Measurements from ENCODE around the gene RHEBL1. TPM values are rescaled to one million over a fixed set of nuclear protein-coding genes. Genes with fewer than 3 reads are reported as not detected.

Gene RHEBL1, protein sequence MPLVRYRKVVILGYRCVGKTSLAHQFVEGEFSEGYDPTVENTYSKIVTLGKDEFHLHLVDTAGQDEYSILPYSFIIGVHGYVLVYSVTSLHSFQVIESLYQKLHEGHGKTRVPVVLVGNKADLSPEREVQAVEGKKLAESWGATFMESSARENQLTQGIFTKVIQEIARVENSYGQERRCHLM
- 4.1 and 5.1 TPM in 2 replicates for total RNA-seq (2014; rRNA removed; shearing (Covaris generic); ENCODE audit: low replicate concordance)

DNA sequence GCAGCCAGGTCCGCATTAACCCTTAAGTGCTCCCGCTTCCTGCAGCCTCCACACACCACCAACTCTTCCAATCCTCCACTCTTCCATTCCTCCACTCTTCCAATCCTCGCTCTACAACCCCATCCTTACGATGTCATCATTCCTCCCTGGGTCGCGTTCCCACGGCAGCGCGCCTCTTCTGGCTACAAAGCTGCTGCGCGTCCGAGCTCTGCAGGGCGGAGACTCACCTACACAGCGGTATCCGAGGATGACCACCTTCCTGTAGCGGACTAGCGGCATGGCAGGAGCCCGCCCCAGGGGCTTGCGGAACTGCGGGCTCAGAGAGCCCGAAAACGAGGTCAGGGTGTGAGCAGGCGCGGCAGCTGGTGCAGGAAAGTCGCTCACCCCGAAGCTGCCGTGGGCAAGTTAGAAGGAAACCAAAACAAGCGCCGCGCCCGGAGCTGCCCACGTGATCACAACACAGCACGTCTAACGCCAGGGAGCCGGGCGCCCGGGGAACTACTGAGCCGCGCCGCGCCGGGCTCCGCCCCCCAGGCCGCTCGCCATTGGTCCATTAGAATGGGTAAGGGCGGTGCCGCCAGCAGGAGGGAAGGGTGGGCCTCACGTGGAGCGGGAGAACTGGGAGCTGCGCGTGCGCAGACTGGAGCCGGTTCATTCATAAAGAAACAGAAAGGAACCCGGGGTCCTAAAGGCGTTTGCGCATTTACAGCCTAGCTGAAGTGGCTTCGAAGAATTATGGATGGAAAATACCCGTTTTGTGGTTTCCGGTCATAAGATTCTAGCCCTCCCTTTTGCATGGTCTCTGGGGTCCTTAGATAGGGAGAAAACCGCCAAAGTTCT is at the start of gene RHEBL1:
Gene RHEBL1 (minus strand): TSS at position 473 of the 840 bp plus-strand sequence. CDS start 194 bp downstream, at position 279.
- Histone ChIP-seq H4K20me1 (ENCODE audit: insufficient read depth, low read depth, low read length) (no peaks in the 10 kb centered on the region), H3K4me2 (ENCODE audit: low read depth, low read length, poor library complexity, severe bottlenecking) (peak within 1 kb of the TSS; percentile 95), H3K36me3 (ENCODE audit: insufficient read depth, low read length) (no peaks in the 10 kb centered on the region), H3K79me2 (ENCODE audit: low read length) (peaks cover 7% of the 10 kb centered on the region; the same call in 1 of the 2 replicates), H3K9ac (ENCODE audit: low read length) (peak within 1 kb of the TSS; percentile 83), H3K9me2 (replicated peaks; ENCODE audit: insufficient read depth, low read length) (no peaks in the 10 kb centered on the region), H3K9me3 (ENCODE audit: low read length) (no peaks in the 10 kb centered on the region), H3K4me3 (ENCODE audit: low read length) (peak within 1 kb of the TSS; percentile 94), H3K4me1 (ENCODE audit: low read length) (peaks cover 15% of the 10 kb centered on the region), H2AFZ (ENCODE audit: low read length) (peak within 1 kb of the TSS; percentile 99), H3K27ac (ENCODE audit: low read length) (peak within 1 kb of the TSS; percentile 46), H3K27me3 (ENCODE audit: low read length) (no peaks in the 10 kb centered on the region)
- DNase-seq, result peak; percentile 99

DNA sequence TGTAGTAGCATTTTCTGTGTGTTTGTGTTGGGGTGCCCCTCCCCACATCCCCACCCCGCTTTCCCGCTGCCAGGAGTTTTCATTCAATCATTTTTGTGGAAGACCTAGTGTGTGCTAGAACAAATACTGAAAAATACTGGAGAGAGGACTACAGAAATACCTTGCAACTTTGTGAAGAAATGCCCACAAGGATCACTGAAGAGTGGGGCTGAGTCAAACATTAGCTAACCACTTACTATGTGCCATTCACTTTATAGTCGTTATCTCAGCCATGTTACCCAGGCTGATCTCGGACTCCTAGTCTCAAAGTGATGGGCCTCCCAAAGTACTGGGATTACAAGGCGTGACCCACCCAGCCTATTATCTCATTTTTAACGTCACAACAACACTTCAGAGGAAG is 41.4 kb upstream of the RHEBL1 start:
- H3K36me3 ChIP-seq (ENCODE audit: insufficient read depth, low read length), result no peaks in the 10 kb centered on the region
- peaks cover 15% of the 10 kb centered on the region for H3K4me1 ChIP-seq (ENCODE audit: low read length)
- no peaks in the 10 kb centered on the region for H3K79me2 ChIP-seq (ENCODE audit: low read length)
- H2AFZ ChIP-seq (ENCODE audit: low read length), result peak overlapping the region; percentile 91
- peak overlapping the region; percentile 59 for H3K9ac ChIP-seq (ENCODE audit: low read length)
- no peak overlapping the region for H3K27ac ChIP-seq (ENCODE audit: low read length)
- H3K4me2 ChIP-seq (ENCODE audit: low read depth, low read length, poor library complexity, severe bottlenecking), result peak overlapping the region; percentile 93
- no peak for DNase-seq
- H4K20me1 ChIP-seq (ENCODE audit: insufficient read depth, low read depth, low read length), result 0 out of 2 replicates have a peak, but pooled peaks cover 3% of the 10 kb centered on the region
- peaks cover 4% of the 10 kb centered on the region; the same call in 1 of the 2 replicates for H3K27me3 ChIP-seq (ENCODE audit: low read length)
- no peaks in the 10 kb centered on the region for H3K9me2 ChIP-seq (replicated peaks; ENCODE audit: insufficient read depth, low read length)
- peak overlapping the region; percentile 64 for H3K4me3 ChIP-seq (ENCODE audit: low read length)
- H3K9me3 ChIP-seq (ENCODE audit: low read length), result no peaks in the 10 kb centered on the region

DNA sequence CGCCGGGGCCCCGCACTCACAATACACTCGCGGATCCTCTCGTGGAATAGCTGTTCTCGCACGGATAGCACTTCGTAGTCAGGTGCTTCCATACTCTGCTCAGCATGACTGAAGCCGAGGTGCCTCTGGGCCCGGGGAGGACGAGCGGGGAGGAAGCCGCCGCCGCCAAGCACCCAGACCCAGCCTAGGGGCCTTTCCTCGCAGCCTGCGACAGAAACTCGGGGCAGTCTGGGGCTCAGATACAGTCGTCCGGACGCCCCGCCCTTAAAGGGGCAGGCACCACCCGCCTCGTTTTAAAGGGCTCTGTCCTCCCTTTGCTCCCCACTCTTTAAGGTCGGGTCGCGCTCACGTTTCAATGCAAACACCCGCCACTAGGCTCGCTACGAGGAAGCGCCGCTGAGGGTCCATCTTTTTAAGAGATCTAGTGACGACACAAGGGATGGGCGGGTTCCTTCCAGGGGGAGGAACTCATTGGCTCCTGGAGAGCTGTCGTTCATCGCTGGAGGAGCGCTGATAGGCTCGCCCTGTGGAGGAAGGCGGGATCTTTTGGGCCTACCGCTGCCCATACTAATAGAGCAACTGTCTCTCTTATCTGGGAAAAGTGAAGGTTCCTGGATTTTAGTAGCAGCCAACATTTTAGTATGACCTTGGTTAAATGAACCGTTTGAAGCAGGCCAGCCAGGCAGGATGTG is 40.8 kb upstream of the RHEBL1 start, which contains the start of gene LMBR1L:
Gene LMBR1L (minus strand): TSS at position 384 of the 692 bp plus-strand sequence. CDS start 292 bp downstream, at position 92.
- peak within 1 kb of the TSS; percentile 87 for H3K9ac ChIP-seq (ENCODE audit: low read length)
- no peaks in the 10 kb centered on the region for H3K79me2 ChIP-seq (ENCODE audit: low read length)
- H3K27me3 ChIP-seq (ENCODE audit: low read length), result peaks cover 4% of the 10 kb centered on the region; the same call in 1 of the 2 replicates
- H3K36me3 ChIP-seq (ENCODE audit: insufficient read depth, low read length), result no peaks in the 10 kb centered on the region
- H2AFZ ChIP-seq (ENCODE audit: low read length), result peak within 1 kb of the TSS; percentile 91
- H3K4me2 ChIP-seq (ENCODE audit: low read depth, low read length, poor library complexity, severe bottlenecking), result peak within 1 kb of the TSS; percentile 93
- no peak within 1 kb of the TSS for H3K27ac ChIP-seq (ENCODE audit: low read length)
- H3K9me3 ChIP-seq (ENCODE audit: low read length), result no peaks in the 10 kb centered on the region
- peak within 1 kb of the TSS; percentile 83 for H3K4me3 ChIP-seq (ENCODE audit: low read length)
- H3K4me1 ChIP-seq (ENCODE audit: low read length), result peaks cover 19% of the 10 kb centered on the region
- no peaks in the 10 kb centered on the region for H3K9me2 ChIP-seq (replicated peaks; ENCODE audit: insufficient read depth, low read length)
- peak; percentile 100 for DNase-seq
- H4K20me1 ChIP-seq (ENCODE audit: insufficient read depth, low read depth, low read length), result 0 out of 2 replicates have a peak, but pooled peaks cover 3% of the 10 kb centered on the region

DNA sequence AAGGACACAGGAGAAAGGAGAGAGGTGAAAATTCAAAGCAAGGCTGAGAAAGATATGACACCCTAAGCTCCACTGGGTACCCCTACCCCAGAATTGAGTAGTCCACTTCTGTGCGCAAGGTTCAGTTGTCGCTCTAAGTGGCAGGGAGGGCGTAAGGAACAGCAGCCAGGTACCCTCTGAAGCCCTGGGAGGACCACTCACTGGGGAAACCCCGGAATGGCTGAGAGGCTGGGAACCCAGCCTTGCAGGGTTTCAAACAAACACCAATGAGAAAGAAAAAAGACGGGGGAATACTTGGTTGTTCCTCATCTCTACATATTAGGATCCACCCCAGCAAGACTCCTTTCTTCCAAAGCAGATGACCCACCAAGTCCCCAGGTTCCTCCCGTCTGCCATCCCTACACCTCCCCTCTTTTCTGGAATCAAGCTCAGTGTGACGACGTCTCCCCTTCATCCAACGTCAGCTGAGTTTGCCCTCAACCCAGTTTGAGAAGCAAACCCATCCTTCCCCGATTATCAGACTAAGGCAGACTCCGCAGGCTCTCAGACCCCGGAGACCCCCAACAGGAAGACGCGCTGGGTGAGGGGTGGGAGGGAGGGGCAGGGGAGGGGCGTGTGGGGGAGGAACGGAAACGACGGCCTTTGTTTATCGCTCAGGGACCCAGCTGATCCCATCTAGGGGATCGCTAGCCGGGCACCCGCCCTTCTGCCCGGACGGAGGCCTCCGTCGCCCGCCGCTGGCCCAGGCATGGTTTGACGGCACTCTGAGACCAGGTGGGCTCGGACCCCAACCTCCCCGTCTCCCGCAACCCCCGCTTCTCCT is 40.1 kb upstream of the RHEBL1 start:
- DNase-seq, result no peak
- H2AFZ ChIP-seq (ENCODE audit: low read length), result peak overlapping the region; percentile 64; the same call in 1 of the 2 replicates
- 0 out of 2 replicates have a peak, but pooled peaks cover 3% of the 10 kb centered on the region for H4K20me1 ChIP-seq (ENCODE audit: insufficient read depth, low read depth, low read length)
- peak overlapping the region; percentile 87 for H3K9ac ChIP-seq (ENCODE audit: low read length)
- H3K27ac ChIP-seq (ENCODE audit: low read length), result no peak overlapping the region
- H3K9me2 ChIP-seq (replicated peaks; ENCODE audit: insufficient read depth, low read length), result no peaks in the 10 kb centered on the region
- no peaks in the 10 kb centered on the region for H3K79me2 ChIP-seq (ENCODE audit: low read length)
- H3K4me1 ChIP-seq (ENCODE audit: low read length), result peaks cover 22% of the 10 kb centered on the region
- H3K36me3 ChIP-seq (ENCODE audit: insufficient read depth, low read length), result no peaks in the 10 kb centered on the region
- peak overlapping the region; percentile 83 for H3K4me3 ChIP-seq (ENCODE audit: low read length)
- H3K4me2 ChIP-seq (ENCODE audit: low read depth, low read length, poor library complexity, severe bottlenecking), result peak overlapping the region; percentile 93
- no peaks in the 10 kb centered on the region for H3K9me3 ChIP-seq (ENCODE audit: low read length)
- H3K27me3 ChIP-seq (ENCODE audit: low read length), result peaks cover 4% of the 10 kb centered on the region; the same call in 1 of the 2 replicates

DNA sequence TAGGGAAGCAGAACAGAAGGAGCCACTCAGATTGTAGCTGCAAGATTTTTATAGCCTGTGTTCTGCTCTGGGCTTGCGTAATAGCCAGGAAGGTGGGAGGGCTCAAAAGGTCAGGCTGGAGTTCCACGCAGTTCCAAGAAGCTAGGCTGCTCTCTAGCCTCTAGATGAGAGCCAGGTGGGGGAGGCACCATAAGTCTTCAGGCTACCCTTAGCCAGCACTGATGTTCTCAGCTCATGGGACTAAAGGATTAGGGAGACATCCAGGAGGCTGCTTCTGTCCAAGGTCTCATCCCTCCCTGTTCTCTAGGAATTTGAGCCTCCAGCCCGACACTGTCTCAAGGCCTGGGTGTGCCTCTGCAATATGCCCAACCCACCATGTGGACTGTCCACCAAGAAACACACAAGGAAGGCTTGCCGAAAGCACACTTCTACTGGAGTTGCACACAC is 39.2 kb upstream of the RHEBL1 start:
- H3K9ac ChIP-seq (ENCODE audit: low read length), result peak overlapping the region; percentile 87; the same call in 1 of the 2 replicates
- H3K79me2 ChIP-seq (ENCODE audit: low read length), result no peaks in the 10 kb centered on the region
- H3K27me3 ChIP-seq (ENCODE audit: low read length), result peaks cover 4% of the 10 kb centered on the region; the same call in 1 of the 2 replicates
- peak overlapping the region; percentile 83; the same call in 1 of the 2 replicates for H3K4me3 ChIP-seq (ENCODE audit: low read length)
- H3K9me3 ChIP-seq (ENCODE audit: low read length), result no peaks in the 10 kb centered on the region
- 0 out of 2 replicates have a peak, but pooled peaks cover 3% of the 10 kb centered on the region for H4K20me1 ChIP-seq (ENCODE audit: insufficient read depth, low read depth, low read length)
- no peak overlapping the region for H3K27ac ChIP-seq (ENCODE audit: low read length)
- DNase-seq, result no peak
- no peaks in the 10 kb centered on the region for H3K36me3 ChIP-seq (ENCODE audit: insufficient read depth, low read length)
- peaks cover 26% of the 10 kb centered on the region for H3K4me1 ChIP-seq (ENCODE audit: low read length)
- H3K4me2 ChIP-seq (ENCODE audit: low read depth, low read length, poor library complexity, severe bottlenecking), result peak overlapping the region; percentile 93
- H2AFZ ChIP-seq (ENCODE audit: low read length), result no peak overlapping the region
- H3K9me2 ChIP-seq (replicated peaks; ENCODE audit: insufficient read depth, low read length), result no peaks in the 10 kb centered on the region

DNA sequence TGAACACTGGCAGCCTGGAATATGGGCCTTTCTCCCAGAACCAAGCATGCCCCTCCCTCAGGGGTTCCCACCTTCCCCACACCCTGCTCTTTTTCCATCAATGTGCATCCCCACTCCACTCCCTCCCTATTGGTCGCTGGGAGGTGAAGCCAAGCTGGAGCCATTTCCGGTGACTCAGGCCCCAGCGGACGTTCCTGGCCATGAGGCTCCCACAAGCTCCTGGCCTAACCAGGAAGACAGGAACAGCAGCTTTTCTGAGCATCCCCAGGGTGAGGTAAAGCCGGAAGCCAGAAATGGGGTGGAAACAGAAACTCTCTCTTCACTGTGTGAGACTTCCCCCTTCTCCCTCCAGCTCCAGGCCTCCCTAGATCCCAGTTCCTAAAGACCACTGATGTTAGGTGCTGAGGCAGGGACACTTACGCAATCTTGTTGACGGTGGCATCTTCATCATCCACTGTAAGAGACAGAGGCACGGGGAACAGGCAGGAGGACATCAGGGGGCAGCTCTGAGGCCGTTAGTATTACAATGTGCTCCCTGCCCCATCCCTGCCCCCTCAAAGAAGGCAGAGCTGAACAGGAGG is 35.8 kb upstream of the RHEBL1 start:
- Histone ChIP-seq H3K27ac (ENCODE audit: low read length) (no peak overlapping the region), H3K79me2 (ENCODE audit: low read length) (no peaks in the 10 kb centered on the region), H3K27me3 (ENCODE audit: low read length) (peaks cover 4% of the 10 kb centered on the region; the same call in 1 of the 2 replicates), H3K36me3 (ENCODE audit: insufficient read depth, low read length) (no peaks in the 10 kb centered on the region), H3K9me3 (ENCODE audit: low read length) (no peaks in the 10 kb centered on the region), H3K4me1 (ENCODE audit: low read length) (peaks cover 25% of the 10 kb centered on the region), H3K9ac (ENCODE audit: low read length) (no peak overlapping the region), H2AFZ (ENCODE audit: low read length) (no peak overlapping the region), H3K4me3 (ENCODE audit: low read length) (no peak overlapping the region), H4K20me1 (ENCODE audit: insufficient read depth, low read depth, low read length) (0 out of 2 replicates have a peak, but pooled peaks cover 3% of the 10 kb centered on the region), H3K9me2 (replicated peaks; ENCODE audit: insufficient read depth, low read length) (no peaks in the 10 kb centered on the region), H3K4me2 (ENCODE audit: low read depth, low read length, poor library complexity, severe bottlenecking) (no peak overlapping the region)
- DNase-seq, result no peak

DNA sequence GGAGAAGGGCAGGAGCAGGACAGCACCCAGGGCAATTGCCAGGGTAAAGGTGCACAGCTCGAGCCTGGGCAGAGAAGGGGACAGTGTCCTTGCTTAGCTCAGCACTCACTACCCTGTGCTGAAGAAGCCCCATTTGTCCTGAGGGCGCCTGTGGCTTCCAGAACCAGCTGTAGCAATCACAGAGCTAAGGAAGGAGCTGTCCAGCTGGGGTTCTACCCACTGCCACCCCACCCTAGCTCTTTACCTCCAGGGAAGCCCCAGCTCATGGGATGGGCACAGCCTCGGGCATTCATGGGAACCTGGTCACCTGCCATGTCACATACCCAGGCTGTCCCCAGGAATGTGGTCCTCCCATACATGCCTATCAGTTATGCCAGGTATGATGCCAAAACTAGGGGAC is 35.0 kb upstream of the RHEBL1 start:
- no peak overlapping the region for H3K9ac ChIP-seq (ENCODE audit: low read length)
- no peak overlapping the region for H3K27ac ChIP-seq (ENCODE audit: low read length)
- H4K20me1 ChIP-seq (ENCODE audit: insufficient read depth, low read depth, low read length), result 0 out of 2 replicates have a peak, but pooled peaks cover 3% of the 10 kb centered on the region
- DNase-seq, result no peak
- no peak overlapping the region for H2AFZ ChIP-seq (ENCODE audit: low read length)
- no peaks in the 10 kb centered on the region for H3K9me3 ChIP-seq (ENCODE audit: low read length)
- H3K36me3 ChIP-seq (ENCODE audit: insufficient read depth, low read length), result no peaks in the 10 kb centered on the region
- H3K79me2 ChIP-seq (ENCODE audit: low read length), result no peaks in the 10 kb centered on the region
- no peak overlapping the region for H3K4me3 ChIP-seq (ENCODE audit: low read length)
- peaks cover 4% of the 10 kb centered on the region; the same call in 1 of the 2 replicates for H3K27me3 ChIP-seq (ENCODE audit: low read length)
- peaks cover 24% of the 10 kb centered on the region for H3K4me1 ChIP-seq (ENCODE audit: low read length)
- H3K4me2 ChIP-seq (ENCODE audit: low read depth, low read length, poor library complexity, severe bottlenecking), result no peak overlapping the region
- no peaks in the 10 kb centered on the region for H3K9me2 ChIP-seq (replicated peaks; ENCODE audit: insufficient read depth, low read length)

Data from Karpas-422 (cell line).